MCF 10A (cell line): ENCODE results near the gene CD79B. TPM values are rescaled to one million over a fixed set of nuclear protein-coding genes. Genes with fewer than 3 reads are reported as not detected.
"Not testable (repeated sequence)": the region's sequence is repeated elsewhere in the genome, so short reads cannot be mapped to it uniquely, and the experiment has no call there.

Experiments used
- BruUV-seq: library from RNA; stranded (reverse); fragments of 400-500 nt; replicated peaks from 2 replicates; lab custom pipeline; 2021; lab: Mats Ljungman, UMichigan
- CTCF ChIA-PET: fragments of 300-600 bp; sonication (Branson Sonifier 250); formaldehyde crosslinking; extraction: SDS; loops from one replicate; lab custom pipeline; 2021; ENCODE audit warnings: antibody characterized with exemption, inconsistent platforms; lab: Yijun Ruan, JAX
- POLR2A ChIA-PET: fragments of 300-600, 350-650 bp; sonication (Branson Sonifier 250); formaldehyde crosslinking; extraction: SDS; loops from one replicate; lab custom pipeline; 2020; ENCODE audit warnings: antibody characterized with exemption, inconsistent platforms; lab: Yijun Ruan, JAX
- DNase-seq: peaks from one replicate; pipeline ENCODE4 v3.0.0-alpha.2; 2018; ENCODE audit not compliant: unreplicated experiment
- H3K27ac Mint-ChIP-seq: one replicate; pipeline ENCODE4 v1.8.0; 2022; ENCODE audit warnings: mild to moderate bottlenecking, low read depth, mixed read lengths; ENCODE audit not compliant: unreplicated experiment
- H3K27me3 Mint-ChIP-seq: one replicate; pipeline ENCODE4 v1.8.0; 2022; ENCODE audit warnings: mixed read lengths; ENCODE audit not compliant: insufficient read depth, unreplicated experiment
- H3K36me3 Mint-ChIP-seq: one replicate; pipeline ENCODE4 v1.8.0; 2022; ENCODE audit warnings: mild to moderate bottlenecking, moderate library complexity, mixed read lengths; ENCODE audit not compliant: insufficient read depth, unreplicated experiment
- H3K4me1 Mint-ChIP-seq: one replicate; pipeline ENCODE4 v1.8.0; 2022; ENCODE audit warnings: mixed read lengths; ENCODE audit not compliant: insufficient read depth, unreplicated experiment
- H3K4me3 Mint-ChIP-seq: one replicate; pipeline ENCODE4 v1.8.0; 2022; ENCODE audit warnings: mild to moderate bottlenecking, moderate library complexity, mixed read lengths; ENCODE audit not compliant: unreplicated experiment
- H3K9me3 Mint-ChIP-seq: one replicate; pipeline ENCODE4 v1.8.0; 2022; ENCODE audit warnings: mixed read lengths; ENCODE audit not compliant: unreplicated experiment
- CTCF ChIP-seq: fragments of 200-600 bp; IDR thresholded peaks from one replicate; pipeline ENCODE4 v1.8.0; 2022; ENCODE audit warnings: antibody characterized with exemption, mild to moderate bottlenecking; ENCODE audit not compliant: unreplicated experiment
- intact Hi-C: fragments of 100-400 bp; cut with micrococcal nuclease; formaldehyde crosslinking; loops from 2 replicates; pipeline ENCODE4 v1.14.1; 2022
- total RNA-seq: library from RNA; stranded (reverse); gene quantifications from 2 replicates; pipeline ENCODE4 v1.2.3, GENCODE V29; 2022

CD79B gene
- total RNA-seq, 1 experiment from 2014 or later, result not detected

DNA sequence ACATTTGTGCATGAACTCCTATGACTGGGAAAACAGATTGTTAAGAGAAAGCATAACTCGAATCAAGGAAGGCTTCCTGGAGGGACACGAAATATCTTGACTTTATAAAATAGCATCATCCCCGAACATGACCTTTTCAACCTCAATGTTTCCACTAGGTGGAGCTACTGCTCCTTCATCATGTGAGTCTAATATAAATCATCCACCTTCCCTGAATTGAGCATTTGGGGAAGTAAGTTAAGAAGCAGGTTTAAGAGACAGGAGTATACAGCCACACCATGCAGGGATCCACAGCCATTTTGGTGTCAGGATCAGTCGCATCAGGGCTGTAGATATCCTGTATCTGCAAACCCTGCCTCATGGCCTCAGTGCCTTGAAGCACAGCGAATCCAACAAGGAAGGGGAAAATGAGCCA lies 28.3 kb downstream of the CD79B start:
- intact Hi-C loops, H3K4me1 Mint-ChIP-seq, BruUV-seq, H3K27ac Mint-ChIP-seq, H3K36me3 Mint-ChIP-seq, H3K4me3 Mint-ChIP-seq, POLR2A ChIA-PET, H3K9me3 Mint-ChIP-seq: not testable (repeated sequence)
- peak; percentile 30 for TF ChIP-seq CTCF
- CTCF ChIA-PET, result interaction anchor here (0.6 to 2.6 kb wide), 11 partner anchors 8 to 272 kb away, joined by 3 to 12 read pairs (median 4); partner anchors contain the start of gene CSHL1
- peaks cover 42% of the 10 kb centered on the region for H3K27me3 Mint-ChIP-seq
- DNase-seq, result peak; percentile 27

DNA sequence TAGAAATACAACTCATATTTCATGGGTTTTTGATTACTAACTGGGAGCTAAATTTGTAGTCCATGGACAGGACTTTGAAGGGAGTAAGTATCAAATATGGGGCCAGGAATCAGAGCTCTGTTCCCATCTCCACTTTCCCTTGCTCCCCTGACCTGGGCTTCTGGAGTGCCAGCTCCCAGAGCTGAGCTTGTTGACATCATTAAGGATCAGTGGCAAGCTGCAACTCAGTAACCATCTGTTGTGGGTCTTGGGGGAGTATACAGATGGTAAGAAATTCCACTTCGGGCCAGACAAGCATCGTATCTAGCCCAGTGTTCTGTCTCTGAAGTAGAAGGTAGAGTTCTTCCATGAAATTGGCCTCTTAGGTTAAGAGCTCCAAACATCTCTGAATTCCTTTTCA lies 30.2 kb downstream of the CD79B start:
- H3K36me3 Mint-ChIP-seq, POLR2A ChIA-PET, BruUV-seq, DNase-seq, H3K4me1 Mint-ChIP-seq, H3K9me3 Mint-ChIP-seq, H3K4me3 Mint-ChIP-seq, H3K27ac Mint-ChIP-seq, intact Hi-C loops: not testable (repeated sequence)
- CTCF ChIA-PET, result interaction anchor here (0.6 to 2.6 kb wide), 9 partner anchors 11 to 231 kb away, joined by 3 to 11 read pairs (median 4); no protein-coding TSS in a partner anchor
- H3K27me3 Mint-ChIP-seq, result peaks cover 38% of the 10 kb centered on the region

- H3K9me3 Mint-ChIP-seq, H3K4me3 Mint-ChIP-seq, H3K4me1 Mint-ChIP-seq, H3K27ac Mint-ChIP-seq, POLR2A ChIA-PET, H3K36me3 Mint-ChIP-seq, BruUV-seq, intact Hi-C loops: not testable (repeated sequence)
- H3K27me3 Mint-ChIP-seq, result peaks cover 42% of the 10 kb centered on the region
- peak; percentile 65 for DNase-seq
- CTCF ChIA-PET, result interaction anchor here (1.2 to 1.9 kb wide), 2 partner anchors 9 to 234 kb away, joined by 3 to 10 read pairs; no protein-coding TSS in a partner anchor
Measured at GRCh38 chr17:63898899-63899798, 33.0 kb downstream of the CD79B start.

DNA sequence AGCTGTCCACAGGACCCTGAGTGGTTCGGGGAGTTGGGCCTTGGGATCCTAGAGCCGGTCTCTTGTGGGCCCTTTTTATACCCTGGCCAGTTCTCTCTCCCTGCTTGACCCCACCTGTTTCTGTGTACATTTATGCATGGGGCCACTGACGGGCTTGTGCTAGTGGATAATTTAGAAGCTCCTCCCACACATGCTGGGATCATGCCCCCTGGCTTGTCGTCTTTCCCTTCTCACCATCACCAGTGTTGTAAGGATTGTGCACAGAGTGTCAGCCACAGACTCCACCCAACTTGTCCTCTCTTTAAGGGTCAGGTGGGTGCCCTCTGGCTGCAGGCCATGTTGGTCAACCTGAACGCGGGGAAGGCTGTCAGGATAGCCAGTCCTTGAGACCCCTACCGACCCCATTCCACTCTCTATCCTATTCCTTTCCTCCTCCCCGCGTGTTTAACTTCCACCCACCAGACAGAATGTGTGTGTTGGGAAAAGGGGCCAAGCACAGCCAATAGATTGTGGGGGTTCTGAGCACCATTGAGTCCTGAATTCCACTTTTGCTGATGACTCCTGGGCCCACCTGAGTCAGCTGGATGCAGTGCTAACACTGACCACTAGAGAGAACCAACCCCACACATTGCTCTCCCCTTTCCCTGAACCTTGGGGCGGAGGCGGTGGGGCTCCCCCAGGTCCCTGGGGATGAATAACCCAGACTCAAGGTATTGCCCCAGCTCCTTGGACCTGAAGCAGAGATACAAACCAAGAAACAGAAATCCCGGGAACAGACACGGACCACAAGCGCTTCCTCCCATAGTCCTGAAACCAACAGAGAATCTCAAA lies 35.4 kb downstream of the CD79B start, which contains the start of gene CSH1:
TSS of gene CSH1 (minus strand) at position 51 of the 831 bp plus-strand sequence. CDS start 63 bp downstream, outside the sequence.
- peaks cover 46% of the 10 kb centered on the region for H3K27me3 Mint-ChIP-seq
- H3K36me3 Mint-ChIP-seq, intact Hi-C loops, BruUV-seq, H3K4me3 Mint-ChIP-seq, DNase-seq, CTCF ChIA-PET, H3K9me3 Mint-ChIP-seq, H3K4me1 Mint-ChIP-seq, H3K27ac Mint-ChIP-seq: not testable (repeated sequence)
- POLR2A ChIA-PET, result interaction anchor here (0.7 kb wide), 1 partner anchor 386 kb away, joined by 3 read pairs; no protein-coding TSS in a partner anchor

GRCh38 chr17:63894821-63895220 lies 37.3 kb downstream of the CD79B start:
- CTCF ChIA-PET, H3K27ac Mint-ChIP-seq, H3K9me3 Mint-ChIP-seq, DNase-seq, H3K4me3 Mint-ChIP-seq, H3K36me3 Mint-ChIP-seq, H3K4me1 Mint-ChIP-seq, intact Hi-C loops, BruUV-seq, POLR2A ChIA-PET: not testable (repeated sequence)
- H3K27me3 Mint-ChIP-seq, result peaks cover 30% of the 10 kb centered on the region

- DNase-seq, H3K9me3 Mint-ChIP-seq, H3K4me1 Mint-ChIP-seq, intact Hi-C loops, POLR2A ChIA-PET, BruUV-seq, H3K36me3 Mint-ChIP-seq, H3K4me3 Mint-ChIP-seq, H3K27ac Mint-ChIP-seq: not testable (repeated sequence)
- CTCF ChIA-PET, result interaction anchor here (0.6 kb wide), 2 partner anchors 56 to 60 kb away, joined by 3 to 4 read pairs; no protein-coding TSS in a partner anchor
- H3K27me3 Mint-ChIP-seq, result peaks cover 28% of the 10 kb centered on the region
Measured at GRCh38 chr17:63894021-63894420, 38.1 kb downstream of the CD79B start.

- POLR2A ChIA-PET, H3K36me3 Mint-ChIP-seq, H3K4me1 Mint-ChIP-seq, H3K9me3 Mint-ChIP-seq, intact Hi-C loops, H3K27ac Mint-ChIP-seq, BruUV-seq, H3K4me3 Mint-ChIP-seq: not testable (repeated sequence)
- peaks cover 30% of the 10 kb centered on the region for H3K27me3 Mint-ChIP-seq
- peak; percentile 21 for DNase-seq
- CTCF ChIA-PET, result interaction anchor here (0.6 to 1.3 kb wide), 4 partner anchors 9 to 276 kb away, joined by 3 to 5 read pairs (median 4); no protein-coding TSS in a partner anchor
Measured at GRCh38 chr17:63892316-63893037, 39.7 kb downstream of the CD79B start.
